ENCODE measurements around the gene PLSCR5.

PLSCR5 gene

GRCh38 chr3:146557745-146558144 lies 47.4 kb downstream of the PLSCR5 start:
- H3K4me3 ChIP-seq (ENCODE audit: low read depth, low read length), result no peak overlapping the region
- no peak for TF ChIP-seq CTCF (IDR thresholded peaks at IDR 0.05; ENCODE audit: low read depth, low read length, missing control alignments)
- DNase-seq (ENCODE audit: low read depth), result no peak

GRCh38 chr3:146555311-146555710 lies 49.8 kb downstream of the PLSCR5 start:
- no peak overlapping the region for H3K4me3 ChIP-seq (ENCODE audit: low read depth, low read length)

DNA sequence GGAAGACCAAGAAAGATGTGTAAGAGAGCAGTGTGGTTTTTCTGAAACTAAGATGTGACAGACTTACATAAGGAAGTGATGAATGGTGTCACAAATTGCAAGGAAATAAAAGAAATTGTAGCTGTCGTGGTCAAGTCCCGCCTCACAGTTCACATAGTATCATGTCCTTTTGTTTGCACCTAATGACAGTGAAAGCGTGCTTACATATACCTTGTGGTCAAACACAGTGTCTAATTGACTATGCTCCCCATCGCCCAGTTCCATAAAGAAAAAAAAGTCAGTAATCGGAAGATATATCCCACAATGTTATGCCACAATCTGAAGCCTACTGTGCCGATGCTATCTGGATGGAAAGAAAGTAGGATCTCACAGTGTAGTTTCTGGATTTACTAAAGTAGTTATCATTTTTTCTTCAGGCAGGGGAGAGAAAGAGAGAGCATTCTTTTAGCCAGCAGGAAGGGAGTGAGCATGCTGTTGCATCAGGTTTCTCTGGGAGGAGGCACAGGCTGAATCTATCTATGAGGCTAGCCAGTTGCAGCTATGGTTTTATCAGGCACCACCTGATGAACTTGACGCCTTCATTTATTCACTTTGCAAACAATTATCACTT lies 50.9 kb downstream of the PLSCR5 start:
- DNase-seq (ENCODE audit: low read depth), result no peak

More at GRCh38 chr3:146555311-146555710, 49.8 kb downstream of the PLSCR5 start:
- no peak for TF ChIP-seq CTCF (IDR thresholded peaks at IDR 0.05; ENCODE audit: low read depth, low read length, missing control alignments)
- no peak for DNase-seq (ENCODE audit: low read depth)

DNA sequence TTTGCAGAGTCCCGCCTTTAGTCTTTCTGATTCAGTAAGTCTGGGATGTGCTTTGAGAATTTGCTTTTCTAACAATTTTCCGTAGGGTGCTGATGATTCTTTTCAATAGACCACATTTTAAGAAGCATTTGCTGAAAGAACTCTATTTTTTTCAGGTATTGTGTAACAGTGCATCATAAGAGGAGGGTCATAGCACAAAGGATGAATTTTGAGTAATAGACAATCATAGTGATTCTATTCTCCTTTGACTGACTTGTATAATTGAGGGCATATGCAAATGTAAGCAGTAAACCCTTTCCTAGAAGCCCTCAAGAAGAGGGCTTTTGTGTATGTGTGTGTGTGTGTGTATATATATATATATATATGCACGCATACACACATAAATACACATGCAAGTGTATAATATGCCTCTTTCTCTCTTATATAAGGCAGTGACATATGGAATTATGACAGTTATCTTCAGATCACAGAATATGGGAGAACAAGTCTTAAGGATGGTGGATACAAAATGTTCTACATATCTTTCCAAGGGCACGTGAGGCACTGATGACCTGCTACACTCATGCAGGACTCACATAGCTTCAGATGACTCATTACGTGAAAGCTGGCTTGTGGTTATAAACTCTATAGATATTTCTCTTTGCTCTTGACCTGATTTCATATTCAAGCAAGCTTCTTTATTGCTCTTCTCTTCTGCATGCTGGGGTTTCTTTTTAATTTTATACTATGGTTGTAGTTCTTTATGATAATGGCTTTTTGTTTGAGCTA lies 54.2 kb downstream of the PLSCR5 start:
- H3K4me3 ChIP-seq (ENCODE audit: low read depth, low read length), result no peak overlapping the region
- no peak for TF ChIP-seq CTCF (IDR thresholded peaks at IDR 0.05; ENCODE audit: low read depth, low read length, missing control alignments)
- no peak for DNase-seq (ENCODE audit: low read depth)

More for the DNA sequence above, 50.9 kb downstream of the PLSCR5 start:
- H3K4me3 ChIP-seq (ENCODE audit: low read depth, low read length), result no peak overlapping the region
- no peak for TF ChIP-seq CTCF (IDR thresholded peaks at IDR 0.05; ENCODE audit: low read depth, low read length, missing control alignments)

DNA sequence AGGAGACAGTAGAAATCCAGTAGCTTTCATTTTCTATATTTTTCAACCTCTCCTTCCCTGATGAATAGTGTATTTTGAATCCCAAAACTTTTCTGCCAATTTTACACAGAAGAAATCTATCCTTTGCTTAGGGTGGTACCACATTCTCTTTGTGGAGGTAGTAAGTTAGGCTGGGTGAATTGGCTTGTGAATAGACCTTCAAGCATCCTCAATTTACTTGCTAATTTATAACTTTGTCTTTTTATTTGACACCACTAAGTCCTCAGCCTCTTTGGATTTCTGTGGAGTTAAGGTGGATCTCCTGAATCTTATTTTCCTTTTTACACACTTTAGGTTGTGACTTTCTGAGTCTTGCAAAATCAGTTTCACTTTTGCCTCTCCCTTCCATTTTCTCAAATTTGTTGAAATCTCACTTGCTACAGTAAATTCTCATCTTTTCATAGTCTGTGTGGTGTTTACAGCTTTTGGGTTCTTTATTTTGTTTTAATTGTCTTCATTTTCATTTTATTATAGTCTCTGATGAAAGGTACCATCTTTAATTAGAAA lies 55.0 kb downstream of the PLSCR5 start:
- no peak for TF ChIP-seq CTCF (IDR thresholded peaks at IDR 0.05; ENCODE audit: low read depth, low read length, missing control alignments)
- DNase-seq (ENCODE audit: low read depth), result no peak
- no peak overlapping the region for H3K4me3 ChIP-seq (ENCODE audit: low read depth, low read length)

DNA sequence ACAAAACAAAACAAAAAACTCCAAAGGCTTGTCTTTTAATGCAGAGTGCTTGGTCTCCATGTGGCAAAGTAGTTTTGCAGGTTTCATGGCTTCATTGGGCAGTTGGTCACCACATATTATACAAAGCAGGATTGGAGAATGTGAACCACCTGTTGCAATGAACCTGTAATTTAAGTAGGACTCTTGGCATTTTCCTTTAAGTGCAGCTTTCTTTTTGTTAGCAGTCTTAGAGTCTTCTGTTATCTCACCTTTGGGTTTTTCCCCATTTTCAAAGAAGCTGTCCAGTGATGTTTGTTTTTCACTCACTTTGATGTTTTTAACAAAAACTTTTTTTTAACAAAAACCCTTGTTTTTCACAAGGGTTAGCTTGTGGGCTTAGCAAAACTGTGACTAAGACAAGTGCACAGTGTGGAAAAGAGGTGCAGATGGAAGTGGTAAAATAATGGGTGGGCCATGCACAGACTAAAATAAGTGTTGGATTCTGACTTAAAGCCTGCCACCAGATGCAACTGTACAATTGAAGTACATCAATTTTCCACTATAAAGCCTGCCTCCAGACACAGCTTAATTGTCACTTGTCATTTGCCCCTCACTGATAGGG lies 57.8 kb downstream of the PLSCR5 start:
- no peak for TF ChIP-seq CTCF (IDR thresholded peaks at IDR 0.05; ENCODE audit: low read depth, low read length, missing control alignments)
- no peak for DNase-seq (ENCODE audit: low read depth)
- H3K4me3 ChIP-seq (ENCODE audit: low read depth, low read length), result no peak overlapping the region
